Peyer's patch (tissue), 4 donors: ENCODE results near the gene IRS2. TPM values are rescaled to one million over a fixed set of nuclear protein-coding genes. Genes with fewer than 3 reads are reported as not detected.

Experiments
- DNase-seq, 3 donors: peaks; one replicate each; pipeline ENCODE4 v3.0.0-alpha.2; 2017 to 2019
- H3K27ac ChIP-seq, 4 donors: fragments of 200-600 bp; sonication (generic); one replicate each; pipeline ENCODE4 v1.5.1; 2016 to 2019
- H3K27me3 ChIP-seq, 2 donors: fragments of 200-600 bp; sonication (generic); one replicate each; pipeline ENCODE4 v1.5.1; 2019
- H3K36me3 ChIP-seq, 3 donors: fragments of 200-600 bp; sonication (generic); one replicate each; pipeline ENCODE4 v1.5.1; 2016 to 2019
- H3K4me1 ChIP-seq, 4 donors: fragments of 200-600 bp; sonication (generic); one replicate each; pipeline ENCODE4 v1.5.1; 2016 to 2019
- H3K4me3 ChIP-seq, 4 donors: fragments of 200-600 bp; sonication (generic); 1 replicate in 3 of 4; 2 replicates in 1 of 4; pipeline ENCODE4 v1.5.1; 2016 to 2019; ENCODE audit warnings: mild to moderate bottlenecking in 1 of 4
- H3K9me3 ChIP-seq, 4 donors: fragments of 200-600 bp; sonication (generic); one replicate each; pipeline ENCODE4 v1.5.1; 2016 to 2019; ENCODE audit warnings: mild to moderate bottlenecking in 1 of 4
- CTCF ChIP-seq, 6 experiments: fragments of 450-650 bp in 4 of 6; fragments of 200-600 bp in 2 of 6; sonication (generic) in 1 of 6; IDR thresholded peaks; one replicate each; pipeline ENCODE4 v1.5.1; 2017 to 2019; ENCODE audit warnings: antibody characterized with exemption in 6 of 6, mild to moderate bottlenecking in 3 of 6, moderate library complexity in 1 of 6
- POLR2A ChIP-seq, 2 donors: fragments of 450-650 bp; IDR thresholded peaks; one replicate each; pipeline ENCODE4 v1.5.1; 2017; ENCODE audit warnings: antibody characterized with exemption in 2 of 2, mild to moderate bottlenecking in 2 of 2, moderate library complexity in 2 of 2
- total RNA-seq, 4 donors: library from RNA; depleted of rRNA; stranded (reverse); fragments of >200 nt; gene quantifications; one replicate each; pipeline ENCODE4 v1.1.0, GENCODE V29; 2016

The IRS2 gene
- total RNA-seq, 4 donors from 2014 or later = 8.3 to 41.1 (median 22.3) TPM

DNA sequence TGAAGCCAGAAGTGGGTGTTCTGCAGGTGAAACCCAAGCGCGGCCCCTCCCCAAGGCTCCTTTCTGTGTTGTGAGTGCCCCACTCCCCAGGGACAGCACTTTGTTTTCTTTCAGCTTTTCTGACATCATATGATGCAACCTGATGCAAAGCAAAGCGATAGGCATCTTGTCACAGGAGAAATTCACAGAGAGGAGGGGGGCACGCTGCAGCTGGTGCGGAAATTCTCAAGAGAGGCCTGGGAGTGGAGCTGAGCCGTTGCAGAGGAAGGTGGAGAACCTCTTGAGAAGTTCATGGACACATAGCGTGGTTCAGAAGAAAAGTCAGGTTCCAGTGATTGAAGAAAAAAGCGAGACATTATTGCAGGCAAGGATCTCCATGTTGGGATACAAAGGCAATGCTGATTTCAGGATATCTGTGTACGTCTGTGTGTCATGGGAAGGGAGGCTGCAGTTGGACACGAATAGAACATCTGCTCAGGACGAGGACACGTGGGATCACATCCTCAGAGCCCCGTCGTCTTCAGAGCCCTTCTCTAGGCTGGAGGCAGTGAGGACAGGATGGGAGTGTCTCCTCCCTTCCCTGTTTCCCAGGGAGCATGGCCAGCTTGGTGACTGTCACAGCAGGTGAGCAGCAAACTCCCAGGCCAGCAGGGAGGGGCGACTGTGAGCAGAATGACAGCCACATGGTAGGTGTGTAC is 79.2 kb downstream of the IRS2 start:
- no peaks in the 10 kb centered on the region for H3K27me3 ChIP-seq
- H3K36me3 ChIP-seq = no peaks in the 10 kb centered on the region
- no peak overlapping the region for H3K27ac ChIP-seq
- TF ChIP-seq POLR2A (IDR thresholded peaks at IDR 0.05) (no peak), CTCF (IDR thresholded peaks at IDR 0.05) (no peak)
- H3K4me3 ChIP-seq = no peak overlapping the region
- H3K4me1 ChIP-seq = peaks cover 0 to 7% (median 0%) of the 10 kb centered on the region in 4 donors
- no peak for DNase-seq
- no peaks in the 10 kb centered on the region for H3K9me3 ChIP-seq

- TF ChIP-seq CTCF (IDR thresholded peaks at IDR 0.05) (no peak), POLR2A (IDR thresholded peaks at IDR 0.05) (no peak)
- DNase-seq = no peak
- Histone ChIP-seq H3K4me3 (no peak overlapping the region), H3K36me3 (no peaks in the 10 kb centered on the region), H3K9me3 (no peaks in the 10 kb centered on the region), H3K4me1 (peaks cover 0 to 7% (median 0%) of the 10 kb centered on the region in 4 donors), H3K27me3 (no peaks in the 10 kb centered on the region), H3K27ac (no peak overlapping the region)
Observed at GRCh38 chr13:109706015-109706715, 80.2 kb downstream of the IRS2 start.

DNA sequence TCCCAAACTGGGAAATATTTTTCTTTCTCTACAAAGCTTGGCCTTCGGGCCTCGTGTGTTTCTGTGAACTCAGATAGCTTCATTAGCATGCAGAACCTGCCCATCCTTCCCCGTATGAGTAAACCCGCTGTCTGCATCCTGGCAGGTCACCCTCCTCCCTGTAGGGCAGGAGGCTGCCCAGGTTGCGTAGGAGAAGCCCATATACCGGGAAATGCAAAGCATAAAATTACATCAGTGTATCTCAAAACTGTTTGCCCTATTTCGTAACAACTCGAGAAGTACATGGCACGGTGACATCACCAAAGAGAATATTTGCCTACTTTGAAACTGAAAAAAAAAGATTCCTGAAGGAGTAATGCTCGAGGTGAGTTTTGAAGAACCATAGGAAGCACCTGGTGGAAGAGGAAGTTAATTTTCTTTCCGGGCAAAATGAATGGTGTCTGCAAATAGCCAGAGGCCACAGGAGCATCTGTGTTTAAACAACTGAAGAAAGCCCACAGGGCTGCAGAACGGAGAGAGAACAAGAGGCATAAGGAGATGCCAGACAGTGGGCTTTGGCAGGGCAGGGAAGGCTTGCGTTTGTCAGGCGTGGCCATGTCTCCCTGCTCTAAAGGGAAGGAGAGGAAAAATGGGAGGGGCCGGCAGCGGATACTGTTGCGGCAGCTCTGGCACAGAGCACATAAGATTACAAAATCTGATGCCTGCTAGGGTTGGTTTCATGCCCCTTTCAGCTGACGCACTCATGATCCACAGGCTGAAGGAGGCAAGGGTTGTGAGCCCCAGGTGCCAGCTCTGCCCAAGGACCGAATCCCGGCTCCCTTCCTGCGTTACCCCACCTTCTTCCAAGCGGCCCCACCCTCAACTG is 81.4 kb downstream of the IRS2 start:
- no peaks in the 10 kb centered on the region for H3K36me3 ChIP-seq
- H3K4me3 ChIP-seq = peak overlapping the region in 1 of 4 donors; percentile 15
- H3K9me3 ChIP-seq = no peaks in the 10 kb centered on the region
- peak in 1 of 3 donors; percentile 66 for DNase-seq
- peak in 1 of 6 experiments; percentile 3 for TF ChIP-seq CTCF (IDR thresholded peaks at IDR 0.05)
- TF ChIP-seq POLR2A (IDR thresholded peaks at IDR 0.05) = no peak
- H3K4me1 ChIP-seq = peaks cover 0 to 17% (median 0%) of the 10 kb centered on the region in 4 donors
- no peaks in the 10 kb centered on the region for H3K27me3 ChIP-seq
- peak overlapping the region in 1 of 4 donors; percentile 15 for H3K27ac ChIP-seq

DNA sequence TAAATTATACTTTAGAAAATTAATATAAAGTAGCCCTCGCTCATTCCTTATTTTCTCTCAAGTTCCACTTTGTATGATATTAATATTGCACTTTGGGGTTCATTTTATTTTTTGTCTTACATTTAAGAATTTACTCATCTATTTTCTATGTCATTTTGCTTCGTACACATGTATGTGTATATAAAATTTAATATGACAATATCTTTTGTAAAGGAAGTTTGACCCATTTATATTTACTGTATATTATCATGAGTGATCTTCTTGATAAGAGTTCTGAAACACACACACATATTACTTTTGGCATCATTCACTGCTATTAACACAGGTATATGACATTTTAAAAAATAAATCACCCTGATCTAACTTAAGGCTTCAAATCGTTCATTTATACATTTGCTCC is 83.1 kb downstream of the IRS2 start:
- TF ChIP-seq POLR2A (IDR thresholded peaks at IDR 0.05) (no peak), CTCF (IDR thresholded peaks at IDR 0.05) (no peak)
- Histone ChIP-seq H3K36me3 (no peaks in the 10 kb centered on the region), H3K9me3 (no peaks in the 10 kb centered on the region), H3K27ac (no peak overlapping the region), H3K27me3 (no peaks in the 10 kb centered on the region), H3K4me3 (no peak overlapping the region), H3K4me1 (peaks cover 0 to 26% (median 0%) of the 10 kb centered on the region in 4 donors)
- DNase-seq = no peak
